ENCODE results near the gene AFF3.

- TF ChIP-seq, protein P1, sequence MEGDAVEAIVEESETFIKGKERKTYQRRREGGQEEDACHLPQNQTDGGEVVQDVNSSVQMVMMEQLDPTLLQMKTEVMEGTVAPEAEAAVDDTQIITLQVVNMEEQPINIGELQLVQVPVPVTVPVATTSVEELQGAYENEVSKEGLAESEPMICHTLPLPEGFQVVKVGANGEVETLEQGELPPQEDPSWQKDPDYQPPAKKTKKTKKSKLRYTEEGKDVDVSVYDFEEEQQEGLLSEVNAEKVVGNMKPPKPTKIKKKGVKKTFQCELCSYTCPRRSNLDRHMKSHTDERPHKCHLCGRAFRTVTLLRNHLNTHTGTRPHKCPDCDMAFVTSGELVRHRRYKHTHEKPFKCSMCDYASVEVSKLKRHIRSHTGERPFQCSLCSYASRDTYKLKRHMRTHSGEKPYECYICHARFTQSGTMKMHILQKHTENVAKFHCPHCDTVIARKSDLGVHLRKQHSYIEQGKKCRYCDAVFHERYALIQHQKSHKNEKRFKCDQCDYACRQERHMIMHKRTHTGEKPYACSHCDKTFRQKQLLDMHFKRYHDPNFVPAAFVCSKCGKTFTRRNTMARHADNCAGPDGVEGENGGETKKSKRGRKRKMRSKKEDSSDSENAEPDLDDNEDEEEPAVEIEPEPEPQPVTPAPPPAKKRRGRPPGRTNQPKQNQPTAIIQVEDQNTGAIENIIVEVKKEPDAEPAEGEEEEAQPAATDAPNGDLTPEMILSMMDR (IDR thresholded peaks at IDR 0.05 in 2 of 3, conservative IDR thresholded peaks at IDR 0.05 in 1 of 3; ENCODE audit: borderline replicate concordance in 1 of 3, insufficient read depth in 1 of 3, low read depth in 2 of 3, low read length in 2 of 3), result no peak
- TF ChIP-seq EZH2 (IDR thresholded peaks at IDR 0.05) (no peak), CEBPB (IDR thresholded peaks at IDR 0.05; ENCODE audit: low read depth) (no peak), ZFX (IDR thresholded peaks at IDR 0.05) (no peak), POLR2A (IDR thresholded peaks at IDR 0.05; ENCODE audit: borderline replicate concordance, extremely low read depth, insufficient read depth, insufficient read length) (no peak), EZH2phosphoT487 (IDR thresholded peaks at IDR 0.05; ENCODE audit: borderline replicate concordance) (no peak), POLR2AphosphoS5 (IDR thresholded peaks at IDR 0.05; ENCODE audit: low read depth, low read length) (no peak), SIN3A (IDR thresholded peaks at IDR 0.05; ENCODE audit: low read depth) (no peak), SRF (IDR thresholded peaks at IDR 0.05; ENCODE audit: low read depth) (no peak), ZNF274 (IDR thresholded peaks at IDR 0.05; ENCODE audit: low read depth, low read length) (no peak), MAX (IDR thresholded peaks at IDR 0.05) (no peak), JUND (IDR thresholded peaks at IDR 0.05) (no peak)
- TF ChIP-seq, protein P2, sequence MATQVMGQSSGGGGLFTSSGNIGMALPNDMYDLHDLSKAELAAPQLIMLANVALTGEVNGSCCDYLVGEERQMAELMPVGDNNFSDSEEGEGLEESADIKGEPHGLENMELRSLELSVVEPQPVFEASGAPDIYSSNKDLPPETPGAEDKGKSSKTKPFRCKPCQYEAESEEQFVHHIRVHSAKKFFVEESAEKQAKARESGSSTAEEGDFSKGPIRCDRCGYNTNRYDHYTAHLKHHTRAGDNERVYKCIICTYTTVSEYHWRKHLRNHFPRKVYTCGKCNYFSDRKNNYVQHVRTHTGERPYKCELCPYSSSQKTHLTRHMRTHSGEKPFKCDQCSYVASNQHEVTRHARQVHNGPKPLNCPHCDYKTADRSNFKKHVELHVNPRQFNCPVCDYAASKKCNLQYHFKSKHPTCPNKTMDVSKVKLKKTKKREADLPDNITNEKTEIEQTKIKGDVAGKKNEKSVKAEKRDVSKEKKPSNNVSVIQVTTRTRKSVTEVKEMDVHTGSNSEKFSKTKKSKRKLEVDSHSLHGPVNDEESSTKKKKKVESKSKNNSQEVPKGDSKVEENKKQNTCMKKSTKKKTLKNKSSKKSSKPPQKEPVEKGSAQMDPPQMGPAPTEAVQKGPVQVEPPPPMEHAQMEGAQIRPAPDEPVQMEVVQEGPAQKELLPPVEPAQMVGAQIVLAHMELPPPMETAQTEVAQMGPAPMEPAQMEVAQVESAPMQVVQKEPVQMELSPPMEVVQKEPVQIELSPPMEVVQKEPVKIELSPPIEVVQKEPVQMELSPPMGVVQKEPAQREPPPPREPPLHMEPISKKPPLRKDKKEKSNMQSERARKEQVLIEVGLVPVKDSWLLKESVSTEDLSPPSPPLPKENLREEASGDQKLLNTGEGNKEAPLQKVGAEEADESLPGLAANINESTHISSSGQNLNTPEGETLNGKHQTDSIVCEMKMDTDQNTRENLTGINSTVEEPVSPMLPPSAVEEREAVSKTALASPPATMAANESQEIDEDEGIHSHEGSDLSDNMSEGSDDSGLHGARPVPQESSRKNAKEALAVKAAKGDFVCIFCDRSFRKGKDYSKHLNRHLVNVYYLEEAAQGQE (IDR thresholded peaks at IDR 0.05; ENCODE audit: low read depth), result no peak
These were observed 89.7 kb downstream of the AFF3 start for GRCh38 chr2:100052650-100053049.

All from HCT116 (cell line).